HG03175 (cell line): ENCODE data around the gene CRTAP.
"Not testable (repeated sequence)": the region's sequence is repeated elsewhere in the genome, so short reads cannot be mapped to it uniquely, and the experiment has no call there.

Experiments used
- ATAC-seq: cut with Tn5 transposase; IDR thresholded peaks from one replicate; pipeline ENCODE4 v1.9.1; 2021; ENCODE audit warnings: mild to moderate bottlenecking, moderate library complexity; ENCODE audit not compliant: unreplicated experiment

CRTAP gene

GRCh38 chr3:33139006-33139623, 25.3 kb downstream of the CRTAP start:
- not testable (repeated sequence) for ATAC-seq

GRCh38 chr3:33139996-33140395, 26.2 kb downstream of the CRTAP start:
- no peak for ATAC-seq

- no peak for ATAC-seq
These were observed 27.2 kb downstream of the CRTAP start for GRCh38 chr3:33141006-33141405.

GRCh38 chr3:33144433-33144832, 30.6 kb downstream of the CRTAP start:
- ATAC-seq = no peak

GRCh38 chr3:33145221-33145900, 31.5 kb downstream of the CRTAP start:
- no peak for ATAC-seq

- no peak for ATAC-seq
These were observed 32.2 kb downstream of the CRTAP start for GRCh38 chr3:33145901-33146580.

- ATAC-seq = no peak
These were observed 33.1 kb downstream of the CRTAP start for GRCh38 chr3:33146791-33147445.

- ATAC-seq = no peak
These were observed 35.5 kb downstream of the CRTAP start for GRCh38 chr3:33149342-33149741.

GRCh38 chr3:33152363-33153360, 38.8 kb downstream of the CRTAP start:
- ATAC-seq = no peak

GRCh38 chr3:33153782-33154181, 40.0 kb downstream of the CRTAP start:
- ATAC-seq = no peak

GRCh38 chr3:33155301-33155700, 41.5 kb downstream of the CRTAP start:
- no peak for ATAC-seq

GRCh38 chr3:33159234-33159633, 45.4 kb downstream of the CRTAP start:
- no peak for ATAC-seq

GRCh38 chr3:33159981-33160380, 46.2 kb downstream of the CRTAP start:
- ATAC-seq = no peak

- not testable (repeated sequence) for ATAC-seq
These were observed 48.8 kb downstream of the CRTAP start for GRCh38 chr3:33162621-33163020.

- ATAC-seq = no peak
These were observed 51.6 kb downstream of the CRTAP start for GRCh38 chr3:33165372-33165771.

- ATAC-seq = peak; percentile 50
These were observed 52.3 kb downstream of the CRTAP start for GRCh38 chr3:33166095-33166494.

GRCh38 chr3:33167284-33167683, 53.5 kb downstream of the CRTAP start:
- no peak for ATAC-seq

- ATAC-seq = no peak
These were observed 54.0 kb downstream of the CRTAP start for GRCh38 chr3:33167716-33168336.

- ATAC-seq = no peak
These were observed 56.7 kb downstream of the CRTAP start for GRCh38 chr3:33170531-33170930.

GRCh38 chr3:33171580-33171979, 57.8 kb downstream of the CRTAP start:
- ATAC-seq = no peak
